Measurements from ENCODE around the gene RPH3AL.

RPH3AL gene

DNA sequence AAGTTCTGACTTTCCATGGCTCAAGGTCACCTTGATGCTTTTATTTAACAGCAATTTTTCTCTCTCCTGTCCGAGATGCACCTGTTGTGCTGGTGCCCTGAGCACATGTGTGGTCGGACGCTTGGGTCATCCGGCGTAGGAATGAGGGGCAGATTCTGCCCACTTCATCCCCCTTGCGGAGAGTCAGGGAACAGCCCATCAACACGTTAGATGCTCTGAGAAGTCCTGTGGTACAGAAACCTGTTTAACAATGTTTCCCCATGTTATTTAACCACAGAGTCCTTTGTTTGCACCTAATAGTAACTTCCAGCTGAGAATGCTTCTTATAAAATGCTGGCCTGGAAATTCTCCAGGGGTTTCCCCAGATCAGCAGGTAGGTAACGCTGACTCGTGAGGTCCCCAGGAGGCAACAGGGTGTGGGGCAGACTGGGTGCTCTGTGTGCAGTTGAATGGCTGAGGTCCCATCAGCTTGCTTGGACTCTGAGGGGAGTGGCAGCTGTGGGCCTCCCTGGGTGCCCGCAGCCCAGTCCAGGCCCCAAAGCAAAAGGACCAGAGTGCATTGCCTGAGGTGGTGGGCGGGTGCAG lies 189.0 kb downstream of the RPH3AL start:
- no peaks in the 10 kb centered on the region for H3K79me1 ChIP-seq (ENCODE audit: low read length)
- H3K9me3 ChIP-seq (ENCODE audit: insufficient read depth, low read depth, low read length): no peaks in the 10 kb centered on the region
- H3K23ac ChIP-seq (ENCODE audit: low read length): no peak overlapping the region
- peak in 1 of 2 donors; percentile 31 for DNase-seq
- H3K79me2 ChIP-seq (ENCODE audit: control insufficient read depth, insufficient read depth, low read length, poor library complexity): no peaks in the 10 kb centered on the region
- no peak overlapping the region for H2AFZ ChIP-seq (ENCODE audit: insufficient read depth, low read length, poor library complexity)
- H2BK12ac ChIP-seq (ENCODE audit: low read length): no peak overlapping the region
- H2AK5ac ChIP-seq (ENCODE audit: low read length): no peak overlapping the region
- no peak overlapping the region for H2BK5ac ChIP-seq (ENCODE audit: low read depth, low read length, poor library complexity)
- H2BK120ac ChIP-seq (ENCODE audit: insufficient read depth, low read length, poor library complexity): no peak overlapping the region
- no peak overlapping the region for H3K4me2 ChIP-seq (ENCODE audit: low read length)
- H3K9ac ChIP-seq (ENCODE audit: low read length): no peak overlapping the region
- H3K36me3 ChIP-seq (ENCODE audit: control insufficient read depth in 1 of 2, insufficient read depth in 2 of 2, low read length in 2 of 2): no peaks in the 10 kb centered on the region
- WGBS (ENCODE audit: extremely low coverage, insufficient coverage, insufficient read length): no CpG with 5 or more reads among the region's 11 CpGs
- no peak overlapping the region for H4K91ac ChIP-seq (ENCODE audit: low read depth, low read length)
- no peak overlapping the region for H3K14ac ChIP-seq (ENCODE audit: low read length)
- no peaks in the 10 kb centered on the region for H3K27me3 ChIP-seq (ENCODE audit: insufficient read depth, low read length)
- no peak overlapping the region for H4K12ac ChIP-seq (ENCODE audit: low read depth, low read length)
- no peak overlapping the region for H3K27ac ChIP-seq (ENCODE audit: low read depth, low read length)
- no peak overlapping the region for H4K8ac ChIP-seq (ENCODE audit: low read depth, low read length)
- H3K4me1 ChIP-seq (ENCODE audit: control insufficient read depth in 1 of 2, insufficient read depth in 2 of 2, low read length in 2 of 2): no peaks in the 10 kb centered on the region
- no peak overlapping the region for H3K18ac ChIP-seq (ENCODE audit: low read length)
- no peak overlapping the region for H3K4me3 ChIP-seq (ENCODE audit: low read depth, low read length)
- H3K4ac ChIP-seq (ENCODE audit: low read depth, low read length): no peak overlapping the region

- H2BK12ac ChIP-seq (ENCODE audit: low read length): no peak overlapping the region
- H3K36me3 ChIP-seq (ENCODE audit: control insufficient read depth in 1 of 2, insufficient read depth in 2 of 2, low read length in 2 of 2): no peaks in the 10 kb centered on the region
- no peak overlapping the region for H3K4me2 ChIP-seq (ENCODE audit: low read length)
- H3K23ac ChIP-seq (ENCODE audit: low read length): no peak overlapping the region
- H3K4me1 ChIP-seq (ENCODE audit: control insufficient read depth in 1 of 2, insufficient read depth in 2 of 2, low read length in 2 of 2): no peaks in the 10 kb centered on the region
- H2AK5ac ChIP-seq (ENCODE audit: low read length): no peak overlapping the region
- no peaks in the 10 kb centered on the region for H3K79me1 ChIP-seq (ENCODE audit: low read length)
- no peaks in the 10 kb centered on the region for H3K27me3 ChIP-seq (ENCODE audit: insufficient read depth, low read length)
- H3K9ac ChIP-seq (ENCODE audit: low read length): no peak overlapping the region
- H3K79me2 ChIP-seq (ENCODE audit: control insufficient read depth, insufficient read depth, low read length, poor library complexity): no peaks in the 10 kb centered on the region
- H4K91ac ChIP-seq (ENCODE audit: low read depth, low read length): no peak overlapping the region
- no peak overlapping the region for H3K18ac ChIP-seq (ENCODE audit: low read length)
- H3K27ac ChIP-seq (ENCODE audit: low read depth, low read length): no peak overlapping the region
- H3K4ac ChIP-seq (ENCODE audit: low read depth, low read length): no peak overlapping the region
- H2AFZ ChIP-seq (ENCODE audit: insufficient read depth, low read length, poor library complexity): no peak overlapping the region
- H3K9me3 ChIP-seq (ENCODE audit: insufficient read depth, low read depth, low read length): no peaks in the 10 kb centered on the region
- no CpG with 5 or more reads among the region's 11 CpGs for WGBS (ENCODE audit: extremely low coverage, insufficient coverage, insufficient read length)
- no peak overlapping the region for H3K14ac ChIP-seq (ENCODE audit: low read length)
- no peak overlapping the region for H4K12ac ChIP-seq (ENCODE audit: low read depth, low read length)
- DNase-seq: no peak
- H2BK5ac ChIP-seq (ENCODE audit: low read depth, low read length, poor library complexity): no peak overlapping the region
- H3K4me3 ChIP-seq (ENCODE audit: low read depth, low read length): no peak overlapping the region
- no peak overlapping the region for H4K8ac ChIP-seq (ENCODE audit: low read depth, low read length)
- no peak overlapping the region for H2BK120ac ChIP-seq (ENCODE audit: insufficient read depth, low read length, poor library complexity)
Observed at GRCh38 chr17:162689-163088, 189.9 kb downstream of the RPH3AL start.

Data from trophoblast cell (in vitro differentiated cells and primary cell).